HG03280 (cell line): ENCODE measurements around the gene ST3GAL5.

Experiments used
- ATAC-seq: cut with Tn5 transposase; IDR thresholded peaks from one replicate; pipeline ENCODE4 v1.9.1; 2021; ENCODE audit warnings: mild to moderate bottlenecking, moderate library complexity; ENCODE audit not compliant: unreplicated experiment

The ST3GAL5 gene

DNA sequence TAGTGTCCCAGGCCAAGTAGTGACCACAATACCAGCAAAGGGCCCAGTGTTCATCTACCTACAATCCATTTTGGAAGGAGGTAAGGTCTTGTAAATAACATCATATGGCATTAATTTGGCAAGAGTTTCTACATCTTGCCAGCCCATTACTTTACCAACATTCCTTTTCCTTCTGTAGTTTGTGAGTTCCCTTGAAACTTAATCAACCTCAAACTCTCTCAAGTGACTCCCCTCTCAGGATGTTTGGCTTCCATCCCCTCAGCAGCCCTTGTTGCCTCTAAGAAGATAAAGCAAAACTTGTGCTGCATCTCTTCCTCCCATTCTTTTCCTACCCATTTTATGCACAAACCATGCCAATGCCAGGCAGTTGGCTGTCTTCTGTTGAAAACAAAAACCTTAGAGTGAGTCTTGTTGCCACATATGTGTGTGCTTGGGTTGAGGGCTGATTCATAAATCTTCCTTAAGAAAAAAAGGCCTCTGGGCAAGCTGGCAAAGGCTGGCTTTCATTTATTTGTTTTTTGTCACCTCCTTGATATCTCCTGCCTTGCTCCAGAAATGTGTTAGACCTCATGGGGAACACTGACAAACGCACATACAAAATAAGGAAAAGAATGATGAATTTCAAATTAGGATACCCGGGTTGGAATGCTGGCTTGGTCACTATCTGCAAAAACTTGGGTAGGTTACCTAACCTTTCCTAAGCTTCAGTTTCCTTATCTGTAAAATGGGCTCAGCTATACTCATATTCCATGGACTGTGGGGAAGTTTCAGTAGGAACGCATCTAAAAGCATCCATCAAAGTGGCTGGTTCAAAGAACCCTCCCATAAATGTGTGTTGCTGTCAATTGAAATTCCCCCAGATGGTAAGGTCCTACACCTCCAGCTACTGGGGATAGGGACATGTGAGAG is 29.4 kb upstream of the ST3GAL5 start:
- ATAC-seq = no peak

DNA sequence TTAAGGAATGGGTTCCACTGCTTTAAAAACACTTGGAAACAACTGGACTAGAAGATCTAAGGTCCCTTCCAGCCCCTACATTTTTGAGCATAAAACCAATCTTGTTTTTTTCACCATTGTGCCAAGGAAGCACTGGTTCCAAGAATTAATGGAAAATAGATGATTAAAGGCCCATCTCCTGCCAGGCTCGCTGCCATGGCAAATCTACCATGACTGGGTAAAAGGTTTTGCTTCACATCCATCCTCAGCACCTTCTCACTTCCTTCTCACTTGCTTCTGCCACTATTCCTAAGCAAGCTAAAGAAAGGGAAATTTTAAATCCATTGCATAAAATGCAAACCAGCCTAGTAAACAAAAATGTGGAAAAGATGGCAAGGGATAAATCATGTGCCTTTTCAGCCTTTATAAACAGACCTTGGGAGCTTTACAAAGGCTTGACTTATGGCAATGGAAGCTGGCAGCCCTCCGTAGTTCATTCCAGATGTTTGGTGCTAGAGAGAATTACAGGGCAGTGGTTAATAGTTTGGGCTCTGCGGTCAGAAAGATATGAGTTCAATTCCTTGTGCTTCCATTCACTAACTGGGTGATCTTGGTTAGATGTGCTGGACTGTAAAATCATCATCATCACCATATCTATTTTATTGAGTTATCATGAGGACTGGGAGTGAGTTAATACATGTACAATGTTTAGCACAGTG is 27.0 kb upstream of the ST3GAL5 start:
- no peak for ATAC-seq

DNA sequence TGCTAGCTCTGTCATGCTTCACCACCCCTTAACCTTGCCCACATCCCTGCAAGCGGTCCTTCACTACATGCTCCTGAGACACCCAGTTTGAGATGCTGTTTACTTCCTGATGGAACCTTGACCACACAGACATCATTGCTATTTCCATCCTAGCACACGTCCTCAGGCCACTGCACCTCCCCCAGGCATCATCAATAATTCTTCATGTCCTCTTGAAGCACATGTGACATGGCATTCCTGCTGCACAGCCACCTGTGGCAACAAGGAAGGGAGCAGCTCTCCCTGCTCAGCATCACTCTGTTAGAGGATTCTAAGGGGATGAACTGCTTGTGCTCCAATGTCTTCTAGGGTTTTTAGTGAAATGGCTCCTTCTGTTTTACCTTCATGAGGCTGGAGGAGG is 26.1 kb upstream of the ST3GAL5 start:
- ATAC-seq = no peak

DNA sequence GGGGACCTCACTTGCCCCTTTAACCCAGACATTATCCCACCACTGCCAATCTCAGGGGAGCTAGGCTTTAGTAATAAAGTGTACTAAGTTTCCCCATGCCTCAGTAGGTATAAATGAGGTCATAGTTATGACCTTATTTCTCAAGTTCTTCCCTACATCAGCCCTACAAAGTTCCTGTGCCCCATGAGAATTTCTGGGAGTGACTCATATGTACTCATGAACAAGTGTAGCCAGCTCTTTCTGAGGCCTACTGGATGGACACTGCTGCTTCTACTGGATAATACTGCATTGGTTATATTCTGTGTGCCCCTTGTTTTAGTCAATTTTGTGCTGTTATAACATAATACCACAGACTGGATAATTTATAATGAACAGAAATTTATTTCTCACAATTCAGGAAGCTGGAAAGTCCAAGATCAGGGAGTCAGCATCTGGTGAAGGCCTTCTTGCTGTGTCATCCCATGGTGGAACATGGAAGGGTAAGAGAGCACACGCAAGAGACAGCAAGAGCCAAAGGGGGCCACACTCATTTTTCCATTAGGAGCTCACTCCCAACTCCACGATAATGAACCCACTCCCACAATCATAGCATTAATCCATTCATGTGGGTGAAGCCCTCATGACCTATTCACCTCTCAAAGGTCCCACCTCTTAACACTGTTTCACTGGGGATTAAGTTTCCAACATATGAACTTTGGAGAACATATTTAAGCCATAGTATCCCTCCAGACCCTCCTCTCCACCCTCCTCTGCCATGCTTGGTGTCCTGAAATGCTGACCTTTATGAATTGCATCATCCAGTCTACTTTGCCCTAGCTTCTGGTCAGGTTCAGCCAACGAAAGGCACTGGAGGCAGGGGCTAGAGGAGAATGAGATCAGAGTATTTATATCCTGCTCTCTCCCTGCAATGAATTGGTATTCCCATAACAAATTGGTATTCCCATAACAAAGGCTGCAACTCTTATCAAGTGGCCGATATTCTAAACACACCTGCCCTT is 25.4 kb upstream of the ST3GAL5 start:
- no peak for ATAC-seq

DNA sequence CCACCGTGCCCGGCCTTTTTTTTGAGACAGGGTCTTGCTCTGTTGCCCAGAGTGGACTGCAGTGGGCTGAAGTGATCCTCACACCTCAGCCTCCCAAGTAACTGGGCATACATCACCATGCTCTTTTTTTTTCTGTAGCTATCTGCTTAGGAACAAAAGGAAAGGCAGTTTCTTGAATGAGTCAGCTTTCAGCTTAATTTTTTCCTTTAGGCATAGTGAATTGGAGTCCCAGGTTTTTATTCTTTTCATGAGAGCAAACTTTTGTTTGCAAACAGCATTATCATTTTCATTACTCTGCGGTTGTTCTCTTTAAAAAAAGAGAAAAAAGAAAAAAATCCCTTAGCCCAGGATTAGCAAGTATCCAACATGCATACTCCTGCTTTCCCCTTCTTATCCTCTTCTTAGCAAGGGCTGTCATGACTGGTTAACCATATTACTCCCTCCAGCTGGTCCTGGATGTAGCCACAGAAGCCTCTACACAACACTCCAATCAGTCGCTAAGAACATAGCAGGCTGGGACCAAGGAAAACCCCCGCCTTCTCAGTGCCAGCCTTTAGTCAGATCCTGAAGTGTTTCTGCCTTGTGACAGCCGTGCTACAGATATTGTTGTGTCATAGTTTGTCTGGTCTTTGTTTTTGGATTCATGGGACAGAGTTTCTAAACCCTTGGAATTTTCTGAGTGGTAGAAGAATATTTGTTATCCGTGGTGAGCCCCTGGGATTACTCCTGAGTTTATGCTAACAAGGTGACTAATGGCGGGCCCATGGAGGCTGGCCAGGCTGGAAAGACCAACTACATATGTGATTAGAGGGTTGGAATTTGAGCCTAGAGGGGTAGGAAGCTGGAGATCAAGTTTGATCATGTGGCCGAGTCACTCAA is 23.3 kb upstream of the ST3GAL5 start:
- no peak for ATAC-seq

DNA sequence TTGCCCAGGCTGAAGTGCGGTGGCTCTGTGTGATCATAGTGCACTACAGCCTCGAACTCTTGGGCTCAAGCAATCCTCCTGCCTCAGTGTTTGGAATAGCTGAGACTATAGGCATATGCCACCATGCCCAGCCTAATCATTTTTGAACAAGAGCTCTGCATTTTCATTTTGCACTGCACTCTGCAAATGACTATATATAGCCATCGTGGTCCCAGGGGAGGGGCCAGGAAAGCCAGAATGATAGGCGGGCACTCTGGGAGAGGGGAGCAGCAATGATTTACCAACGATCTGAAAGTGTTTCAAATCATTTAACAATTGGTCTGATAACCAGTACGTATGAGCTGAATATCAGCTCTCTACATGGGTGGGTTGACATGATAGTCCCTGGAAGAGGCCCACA is 22.3 kb upstream of the ST3GAL5 start:
- ATAC-seq = no peak

DNA sequence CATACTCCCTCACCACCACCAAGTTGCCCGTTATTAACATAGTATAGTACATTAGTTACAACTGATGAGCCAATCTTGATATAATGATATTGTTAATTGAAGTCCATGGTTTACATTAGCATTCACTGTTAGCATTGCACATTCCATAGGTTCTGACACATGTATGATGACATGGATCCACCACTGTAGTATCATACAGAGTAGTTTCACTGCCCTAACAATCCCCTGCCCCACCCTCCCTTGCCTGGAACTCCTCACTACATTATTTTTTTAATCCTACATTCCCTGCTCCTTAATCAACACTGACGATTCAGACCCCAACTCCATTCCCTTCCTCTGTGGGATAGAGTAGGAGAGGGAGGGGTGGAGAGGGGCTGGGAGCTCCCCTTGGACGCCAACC is 20.2 kb upstream of the ST3GAL5 start:
- no peak for ATAC-seq

DNA sequence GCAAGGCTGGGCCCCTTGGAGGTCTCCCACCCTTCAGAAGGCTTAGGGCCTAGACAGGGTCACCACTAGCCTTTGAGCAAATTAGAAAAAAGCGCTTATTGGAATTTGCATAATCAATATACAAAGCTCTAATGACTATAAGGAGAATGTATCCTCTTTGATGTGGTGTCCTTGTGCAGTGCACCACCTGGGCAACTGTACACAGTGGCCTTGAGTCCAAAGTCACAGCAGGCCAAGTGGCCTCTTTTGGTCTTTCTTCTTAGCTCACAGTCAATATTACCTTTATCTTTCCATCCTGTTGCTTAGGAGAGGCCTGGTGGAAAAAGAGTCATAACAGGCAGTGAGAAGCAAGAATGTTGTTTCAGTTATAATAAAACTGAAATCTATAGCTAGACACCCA is 19.7 kb upstream of the ST3GAL5 start:
- no peak for ATAC-seq

DNA sequence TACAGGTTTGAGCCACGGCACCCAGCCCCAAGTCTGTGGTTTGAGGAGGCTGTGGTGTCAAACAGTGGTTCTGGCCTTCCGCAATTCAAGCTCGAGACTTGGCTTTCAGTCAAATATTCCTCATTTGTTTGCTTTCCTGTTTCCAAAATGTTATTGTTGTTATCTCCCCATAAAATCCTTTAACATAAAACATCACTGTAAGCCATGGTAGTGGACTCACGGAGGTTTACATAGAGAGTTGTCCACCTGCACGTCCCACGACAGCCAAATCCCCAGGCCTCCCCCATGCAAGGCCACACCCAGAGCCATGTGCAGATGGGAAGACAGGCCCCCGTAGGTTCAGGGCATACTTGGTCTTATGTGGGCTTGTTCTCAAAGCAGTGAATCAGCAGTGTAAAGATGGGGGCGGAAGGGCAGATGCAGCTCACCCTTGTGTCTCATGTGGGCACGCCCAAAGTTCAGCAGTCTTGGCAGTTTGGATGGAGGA is 18.9 kb upstream of the ST3GAL5 start:
- ATAC-seq = no peak

DNA sequence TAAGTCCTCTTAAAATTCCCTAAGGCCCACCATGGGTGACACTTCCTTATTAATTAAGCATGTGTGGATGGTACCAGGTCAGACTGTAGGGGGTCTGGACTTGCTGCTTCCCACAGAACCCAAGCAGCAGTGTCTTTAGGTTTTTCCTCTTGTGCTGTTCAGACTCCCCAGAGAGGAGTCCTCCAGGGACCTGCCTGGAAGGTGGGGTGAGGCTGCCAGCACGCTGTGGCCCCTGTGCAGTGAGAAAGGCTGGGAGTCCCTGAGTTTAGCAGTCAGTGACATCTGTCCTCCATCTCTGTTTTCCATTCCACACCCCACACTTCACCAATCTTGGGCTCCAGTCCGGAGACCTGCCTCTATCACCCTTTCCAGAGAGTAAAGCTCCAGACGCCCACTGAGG is 18.0 kb upstream of the ST3GAL5 start:
- ATAC-seq = no peak

DNA sequence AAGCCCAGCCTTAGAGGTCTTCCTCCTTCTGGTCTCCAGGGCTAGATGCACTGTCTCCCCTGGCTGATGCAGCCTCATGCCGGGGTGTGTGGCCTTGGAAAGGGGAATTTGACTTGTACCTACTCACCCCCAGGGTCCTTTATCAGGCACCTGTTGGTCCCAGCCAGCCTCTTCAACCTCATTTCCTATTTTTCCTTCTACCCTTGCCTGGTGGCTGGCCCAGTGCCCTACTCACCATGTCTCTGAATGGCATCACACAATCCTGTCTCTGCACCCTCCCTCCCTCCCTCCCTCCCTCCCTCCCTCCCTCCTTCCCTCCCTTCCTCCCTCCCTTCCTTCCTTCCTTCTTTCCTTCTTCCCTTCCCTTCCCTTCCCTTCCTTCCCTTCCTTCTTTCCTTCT is 17.1 kb upstream of the ST3GAL5 start:
- no peak for ATAC-seq

DNA sequence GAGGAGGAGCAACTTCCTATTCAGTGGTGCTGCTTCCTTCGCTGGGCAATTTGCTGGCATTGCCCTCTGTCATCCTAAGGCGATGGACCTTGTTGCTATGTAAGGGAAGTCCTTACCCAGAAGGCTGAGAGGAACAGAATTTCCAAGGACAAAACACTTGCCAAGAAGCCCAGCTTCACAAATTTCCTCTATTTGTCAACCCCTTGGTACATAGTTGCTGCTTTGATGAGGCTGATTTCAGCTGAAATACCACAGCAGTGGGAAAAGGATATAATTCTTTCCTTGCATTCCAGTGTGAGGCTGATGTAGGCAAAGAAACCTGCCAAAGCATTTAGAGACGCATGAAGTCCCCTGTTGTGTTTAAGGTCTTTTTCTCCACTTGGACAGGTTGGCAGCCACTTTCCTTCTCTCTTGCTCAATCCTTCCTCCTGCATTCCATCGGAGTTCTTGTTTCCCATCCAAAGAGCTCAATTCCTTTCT is 16.4 kb upstream of the ST3GAL5 start:
- ATAC-seq = no peak

DNA sequence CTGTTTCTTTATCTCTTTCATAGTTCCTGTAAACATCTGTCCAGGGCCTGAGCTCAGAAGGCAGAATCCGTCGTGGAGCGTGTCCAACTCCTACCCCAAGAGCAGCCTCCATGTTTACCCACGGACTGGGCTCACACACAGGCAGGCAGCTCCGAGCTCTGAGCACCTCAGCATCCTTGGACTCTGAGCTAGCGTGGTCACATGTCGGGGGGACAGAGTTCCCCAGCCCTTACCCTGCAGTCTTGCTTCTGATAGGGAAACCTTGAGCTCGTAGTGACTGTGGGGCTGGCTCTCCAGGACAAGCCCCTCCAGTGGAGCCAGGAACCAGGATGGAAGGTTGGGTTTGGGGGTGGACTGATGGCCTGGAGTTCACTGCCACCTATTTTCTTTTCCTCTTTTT is 15.1 kb upstream of the ST3GAL5 start:
- no peak for ATAC-seq

DNA sequence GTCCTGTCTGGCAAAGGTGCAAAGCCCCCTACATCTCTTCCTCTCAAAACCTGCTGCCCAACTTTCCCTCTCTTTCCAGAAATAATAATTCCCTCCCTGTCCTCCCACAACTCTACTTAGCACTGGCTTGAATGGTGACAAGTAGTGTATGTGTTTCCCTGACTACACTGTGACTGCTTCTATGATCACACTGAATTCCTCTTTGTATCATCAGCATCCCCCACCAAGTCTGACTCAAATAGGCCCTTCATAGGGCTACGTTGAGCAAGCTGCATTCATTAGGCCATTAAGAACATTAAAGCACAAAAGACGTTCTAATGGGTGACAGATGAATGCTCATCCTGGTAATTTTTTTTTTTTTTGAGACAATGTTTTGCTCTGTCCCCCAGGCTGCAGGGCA is 13.7 kb upstream of the ST3GAL5 start:
- no peak for ATAC-seq

DNA sequence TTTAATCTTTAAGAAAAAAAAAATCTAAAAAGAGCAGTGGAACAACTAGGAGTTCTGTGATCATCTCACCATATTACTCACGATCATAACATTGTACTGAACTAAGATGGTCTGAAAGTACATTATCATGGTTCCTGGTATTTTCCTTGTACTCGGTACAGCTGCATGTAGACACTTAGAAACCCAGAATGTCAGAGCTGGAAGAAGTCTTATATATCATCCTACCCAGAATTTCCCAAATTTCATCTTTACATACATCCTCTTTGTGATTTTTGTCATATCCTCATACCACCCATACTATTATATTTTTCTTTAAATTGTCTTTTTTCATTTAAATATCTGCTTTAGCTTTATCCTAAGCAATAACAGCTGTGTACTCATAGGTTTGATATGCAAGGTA is 12.4 kb upstream of the ST3GAL5 start:
- no peak for ATAC-seq

DNA sequence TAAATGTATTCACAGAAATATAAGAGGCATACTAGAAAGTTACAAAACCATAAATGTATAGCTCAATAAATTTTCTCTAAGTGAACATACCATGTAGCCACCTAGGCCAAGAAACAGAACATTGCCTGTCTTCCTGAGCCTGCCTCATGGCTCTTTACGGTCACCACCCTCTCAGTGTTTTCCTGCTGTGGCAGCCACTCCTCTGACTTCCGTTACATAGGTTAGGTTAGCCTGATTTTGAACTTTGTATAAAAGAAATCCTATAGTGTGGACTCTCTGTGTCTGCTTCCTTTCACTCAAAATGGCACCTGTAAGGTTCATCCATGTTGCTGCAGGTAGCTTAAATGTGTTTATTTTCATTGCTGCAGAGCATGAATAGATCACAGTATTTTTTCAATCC is 11.6 kb upstream of the ST3GAL5 start:
- no peak for ATAC-seq

DNA sequence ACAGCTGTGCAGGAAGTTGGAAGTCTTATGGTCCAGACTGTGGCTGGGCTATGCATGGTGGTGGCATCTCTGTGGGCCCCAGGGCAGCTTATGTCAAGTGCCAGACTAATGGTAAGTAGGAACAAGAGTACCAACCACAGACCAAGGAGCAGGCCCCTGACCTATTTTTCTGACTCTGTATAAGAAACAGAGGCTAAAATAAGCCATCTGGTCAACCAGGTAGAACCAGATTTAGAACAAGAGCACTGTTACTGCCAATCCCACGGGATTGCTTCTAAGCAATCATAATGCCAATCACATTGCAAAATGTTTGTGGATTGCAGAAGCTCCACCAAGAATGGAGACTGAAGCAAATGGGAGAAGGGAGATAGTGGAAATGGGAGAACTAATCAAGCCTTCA is 11.1 kb upstream of the ST3GAL5 start:
- no peak for ATAC-seq

DNA sequence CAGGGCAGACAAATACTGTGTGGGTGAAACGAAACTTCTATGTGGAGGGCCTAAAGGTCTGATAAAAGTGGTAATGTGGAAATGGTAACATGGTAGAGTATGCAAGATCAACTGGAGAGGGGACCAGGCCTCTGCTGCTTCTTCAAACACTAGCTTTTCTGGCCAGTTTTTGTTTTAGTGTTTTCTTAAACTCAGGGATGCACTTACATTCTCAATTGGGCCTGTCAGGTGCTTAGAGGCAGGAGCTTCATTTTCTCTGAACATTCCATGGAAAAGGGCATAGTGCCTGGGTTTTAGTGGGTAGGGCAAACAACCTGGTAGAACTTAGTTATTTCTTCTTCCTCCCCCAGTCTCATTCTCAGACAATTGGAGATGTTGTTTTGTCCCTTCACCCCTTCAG is 10.5 kb upstream of the ST3GAL5 start:
- ATAC-seq = no peak

DNA sequence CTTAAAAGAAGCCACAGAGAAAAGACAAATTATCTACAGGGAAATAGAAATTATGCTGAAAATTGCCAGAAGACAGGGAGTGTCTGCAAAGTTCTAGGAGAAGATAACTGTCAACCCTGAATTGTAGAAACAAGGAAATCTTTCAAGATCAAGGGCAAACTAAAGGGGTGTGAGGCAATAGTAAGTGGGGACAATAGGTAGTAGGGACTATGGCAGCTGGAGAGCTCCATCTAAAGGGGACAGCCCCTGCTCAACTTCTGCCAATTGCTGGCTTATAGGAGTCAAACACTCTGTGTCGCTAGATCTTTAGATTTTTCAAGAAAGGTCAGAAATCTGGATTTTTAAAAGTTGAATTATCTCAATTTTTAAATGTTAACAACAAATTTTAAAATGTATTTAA is 10.1 kb upstream of the ST3GAL5 start:
- no peak for ATAC-seq
